Mononuclear cell (primary cell): ENCODE data around the gene ZBTB14. TPM values are rescaled to one million over a fixed set of nuclear protein-coding genes. Genes with fewer than 3 reads are reported as not detected.

Experiments
- H3K27me3 ChIP-seq: 2 replicates; pipeline ENCODE4 v1.6.0; 2011; ENCODE audit warnings: low read length, control low read depth; ENCODE audit not compliant: insufficient read depth
- H3K4me1 ChIP-seq: 2 replicates; pipeline ENCODE4 v1.5.1; 2011; ENCODE audit warnings: mild to moderate bottlenecking, low read length, control low read depth; ENCODE audit not compliant: insufficient read depth
- H3K4me3 ChIP-seq: 2 replicates; pipeline ENCODE4 v1.5.1; 2011; ENCODE audit warnings: mild to moderate bottlenecking, low read length, moderate library complexity
- H3K9me3 ChIP-seq: 2 replicates; pipeline ENCODE4 v1.5.1; 2011; ENCODE audit warnings: low read depth, mild to moderate bottlenecking, control low read depth, low read length
- total RNA-seq: library from RNA; depleted of rRNA; stranded (reverse); fragments of >200 nt; gene quantifications from one replicate; pipeline ENCODE4 v1.2.3, GENCODE V29; 2012

The ZBTB14 gene
- total RNA-seq, 1 donor, result 28.7 TPM

- H3K4me3 ChIP-seq, result no peak overlapping the region
- no peaks in the 10 kb centered on the region for H3K4me1 ChIP-seq
- H3K9me3 ChIP-seq, result no peaks in the 10 kb centered on the region
- peaks cover 4% of the 10 kb centered on the region for H3K27me3 ChIP-seq
Observed at GRCh38 chr18:5253910-5254309, 41.6 kb downstream of the ZBTB14 start.

- H3K4me1 ChIP-seq, result no peaks in the 10 kb centered on the region
- H3K4me3 ChIP-seq, result no peak overlapping the region
- peaks cover 4% of the 10 kb centered on the region for H3K27me3 ChIP-seq
Observed at GRCh38 chr18:5251117-5251516, 44.4 kb downstream of the ZBTB14 start.

GRCh38 chr18:5250603-5251002 is 44.9 kb downstream of the ZBTB14 start:
- Histone ChIP-seq H3K4me3 (no peak overlapping the region), H3K9me3 (no peaks in the 10 kb centered on the region), H3K27me3 (peaks cover under 1% of the 10 kb centered on the region), H3K4me1 (no peaks in the 10 kb centered on the region)

More at GRCh38 chr18:5251117-5251516, 44.4 kb downstream of the ZBTB14 start:
- H3K9me3 ChIP-seq, result no peaks in the 10 kb centered on the region

GRCh38 chr18:5244941-5245340 is 50.6 kb downstream of the ZBTB14 start:
- Histone ChIP-seq H3K9me3 (no peaks in the 10 kb centered on the region), H3K4me1 (peaks cover 7% of the 10 kb centered on the region), H3K4me3 (no peak overlapping the region), H3K27me3 (no peaks in the 10 kb centered on the region)

GRCh38 chr18:5239447-5239846 is 56.1 kb downstream of the ZBTB14 start:
- peaks cover 6% of the 10 kb centered on the region for H3K27me3 ChIP-seq
- H3K9me3 ChIP-seq, result no peaks in the 10 kb centered on the region
- no peak overlapping the region for H3K4me3 ChIP-seq
- peaks cover 27% of the 10 kb centered on the region for H3K4me1 ChIP-seq

Other genes starting within 250 kb of the ZBTB14 start
- gene AKAIN1, start 98.5 kb downstream of the ZBTB14 start, total RNA-seq, result not detected
- 24.9 TPM for gene EPB41L3, start 248.3 kb upstream of the ZBTB14 start, total RNA-seq